Measurements from ENCODE around the gene ANKRD6. TPM values are rescaled to one million over a fixed set of nuclear protein-coding genes. Genes with fewer than 3 reads are reported as not detected.

The ANKRD6 gene
- total RNA-seq, 2 experiments from 2014 or later: 2.4 to 7.0 TPM

- ChIA-PET CTCF (ENCODE audit: unreplicated experiment) (no interaction called here), POLR2A (interaction anchor here (0.6 to 4.7 kb wide), 4 partner anchors 10 to 561 kb away, joined by 3 to 26 read pairs (median 9); no protein-coding TSS in a partner anchor)
- no peaks in the 10 kb centered on the region for H3K9me2 ChIP-seq (ENCODE audit: insufficient read depth, low read length)
- peaks cover 4% of the 10 kb centered on the region; the same call in 1 of the 2 replicates for H3K36me3 ChIP-seq (ENCODE audit: insufficient read depth, low read length)
- intact Hi-C loops (cut with micrococcal nuclease; ENCODE audit: unreplicated experiment): no loop called here
- H4K20me1 ChIP-seq (ENCODE audit: insufficient read depth, low read length): no peaks in the 10 kb centered on the region
- H3K27ac ChIP-seq (ENCODE audit: low read depth, low read length, poor library complexity, severe bottlenecking): no peak overlapping the region
- peaks cover 39% of the 10 kb centered on the region for H3K4me1 ChIP-seq (ENCODE audit: insufficient read depth, low read length, poor library complexity, severe bottlenecking)
- no TSS peak for BruUV-seq (replicated peaks)
- no peak overlapping the region for H3K4me3 ChIP-seq (ENCODE audit: low read depth, low read length, poor library complexity, severe bottlenecking)
- TF ChIP-seq CTCF (conservative IDR thresholded peaks at IDR 0.05; ENCODE audit: low read length) (peak; percentile 37; the same call in 1 of the 2 replicates), EZH2phosphoT487 (IDR thresholded peaks at IDR 0.05; ENCODE audit: borderline replicate concordance, low read depth, low read length) (no peak)
- no peaks in the 10 kb centered on the region for H3K9me3 ChIP-seq (ENCODE audit: low read length)
- no peak for DNase-seq (ENCODE audit: low spot score)
- H3K79me2 ChIP-seq (ENCODE audit: insufficient read depth, low read depth, low read length): peaks cover 4% of the 10 kb centered on the region; the same call in 1 of the 2 replicates
- H3K4me2 ChIP-seq (ENCODE audit: low read length): no peak overlapping the region
- no peak overlapping the region for H2AFZ ChIP-seq (ENCODE audit: low read length)
Measured at GRCh38 chr6:89398762-89399525, 34.0 kb upstream of the ANKRD6 start.

GRCh38 chr6:89400050-89400449 lies 32.9 kb upstream of the ANKRD6 start:
- CTCF ChIA-PET (ENCODE audit: unreplicated experiment): interaction anchor here (0.5 kb wide), 1 partner anchor 24 kb away, joined by 4 read pairs; no protein-coding TSS in a partner anchor
- 0 out of 2 replicates have a peak, but pooled peaks cover 7% of the 10 kb centered on the region for H3K79me2 ChIP-seq (ENCODE audit: insufficient read depth, low read depth, low read length)
- no peak for TF ChIP-seq EZH2phosphoT487 (IDR thresholded peaks at IDR 0.05; ENCODE audit: borderline replicate concordance, low read depth, low read length)
- no peak for TF ChIP-seq CTCF (conservative IDR thresholded peaks at IDR 0.05; ENCODE audit: low read length)
- no TSS peak for BruUV-seq (replicated peaks)
- no peak overlapping the region for H3K27ac ChIP-seq (ENCODE audit: low read depth, low read length, poor library complexity, severe bottlenecking)
- H2AFZ ChIP-seq (ENCODE audit: low read length): no peak overlapping the region
- no peak for DNase-seq (ENCODE audit: low spot score)
- peaks cover 35% of the 10 kb centered on the region for H3K4me1 ChIP-seq (ENCODE audit: insufficient read depth, low read length, poor library complexity, severe bottlenecking)
- no peak overlapping the region for H3K4me2 ChIP-seq (ENCODE audit: low read length)
- H3K4me3 ChIP-seq (ENCODE audit: low read depth, low read length, poor library complexity, severe bottlenecking): no peak overlapping the region
- no peaks in the 10 kb centered on the region for H4K20me1 ChIP-seq (ENCODE audit: insufficient read depth, low read length)
- POLR2A ChIA-PET: interaction anchor here (1.2 to 4.7 kb wide), 3 partner anchors 11 to 21 kb away, joined by 6 to 26 read pairs (median 15); no protein-coding TSS in a partner anchor
- no peaks in the 10 kb centered on the region for H3K9me3 ChIP-seq (ENCODE audit: low read length)
- no peaks in the 10 kb centered on the region for H3K9me2 ChIP-seq (ENCODE audit: insufficient read depth, low read length)
- peaks cover 4% of the 10 kb centered on the region; the same call in 1 of the 2 replicates for H3K36me3 ChIP-seq (ENCODE audit: insufficient read depth, low read length)
- intact Hi-C loops (cut with micrococcal nuclease; ENCODE audit: unreplicated experiment): no loop called here
